Uterus (tissue), 4 donors: ENCODE results near the gene FAM89B. TPM values are rescaled to one million over a fixed set of nuclear protein-coding genes. Genes with fewer than 3 reads are reported as not detected.

ENCODE experiments used
- DNase-seq, 2 donors: peaks; one replicate each; pipeline ENCODE4 v3.0.0-alpha.2; 2019 to 2020
- H3K27ac ChIP-seq, 2 donors: fragments of 200-600 bp; sonication (generic); 1 replicate in 1 of 2; 2 replicates in 1 of 2; pipeline ENCODE4 v1.5.1; 2016 to 2018
- H3K27me3 ChIP-seq, 2 donors: fragments of 200-600 bp; sonication (generic); one replicate each; pipeline ENCODE4 v1.5.1; 2018 to 2019; ENCODE audit warnings: control low read depth in 1 of 2
- H3K36me3 ChIP-seq, 2 donors: fragments of 200-600 bp; sonication (generic); one replicate each; pipeline ENCODE4 v1.5.1; 2019; ENCODE audit warnings: control low read depth in 1 of 2
- H3K4me1 ChIP-seq, 2 donors: fragments of 200-600 bp; sonication (generic); one replicate each; pipeline ENCODE4 v1.5.1; 2018 to 2019; ENCODE audit warnings: control low read depth in 1 of 2
- H3K4me3 ChIP-seq, 2 donors: fragments of 200-600 bp; sonication (generic); 1 replicate in 1 of 2; 2 replicates in 1 of 2; pipeline ENCODE4 v1.5.1; 2018 to 2019; ENCODE audit warnings: mild to moderate bottlenecking in 1 of 2
- H3K9me3 ChIP-seq, 2 donors: fragments of 200-600 bp; sonication (generic); one replicate each; pipeline ENCODE4 v1.5.1; 2019; ENCODE audit warnings: control low read depth in 1 of 2
- CTCF ChIP-seq, 4 experiments: fragments of 200-600 bp in 2 of 4; fragments of 450-650 bp in 2 of 4; sonication (generic) in 2 of 4; IDR thresholded peaks; one replicate each; pipeline ENCODE4 v1.5.1; 2016 to 2019; ENCODE audit warnings: antibody characterized with exemption in 4 of 4, mild to moderate bottlenecking in 2 of 4, moderate library complexity in 1 of 4
- POLR2A ChIP-seq, 2 donors: fragments of 450-650 bp; IDR thresholded peaks; one replicate each; pipeline ENCODE4 v1.6.1; 2016; ENCODE audit warnings: antibody characterized with exemption in 2 of 2, mild to moderate bottlenecking in 1 of 2, moderate library complexity in 1 of 2
- intact Hi-C: fragments of 100-400 bp; cut with DNase I; formaldehyde crosslinking; loops from one replicate; pipeline ENCODE4 v1.15.1; 2023; ENCODE audit warnings: low total_unique reads
- total RNA-seq, 4 donors: library from RNA; depleted of rRNA in 3 of 4; stranded (reverse); fragments of >200 nt in 3 of 4; gene quantifications; one replicate each; pipeline versions ENCODE4 v1.1.0 to v1.2.4, GENCODE V29; 2014 to 2023
- donor health status: DM: yes; HTN: yes; CAD: no.

Gene FAM89B
- total RNA-seq, 4 donors from 2014 or later, result 13.9 to 83.0 (median 40.8) TPM

- Histone ChIP-seq H3K27ac (no peak overlapping the region), H3K4me1 (peaks cover 0 to 9% of the 10 kb centered on the region in 2 donors), H3K27me3 (no peaks in the 10 kb centered on the region), H3K9me3 (no peaks in the 10 kb centered on the region), H3K36me3 (no peaks in the 10 kb centered on the region), H3K4me3 (no peak overlapping the region)
- no peak for TF ChIP-seq CTCF (IDR thresholded peaks at IDR 0.05)
- TF ChIP-seq POLR2A (IDR thresholded peaks at IDR 0.05), result no peak
- intact Hi-C loops, result no loop called here
- DNase-seq, result no peak
Observed at GRCh38 chr11:65590240-65590738, 18.0 kb downstream of the FAM89B start.

- peaks cover 0 to 9% of the 10 kb centered on the region in 2 donors for H3K4me1 ChIP-seq
- no peak for TF ChIP-seq POLR2A (IDR thresholded peaks at IDR 0.05)
- TF ChIP-seq CTCF (IDR thresholded peaks at IDR 0.05), result no peak
- DNase-seq, result no peak
- no peak overlapping the region for H3K4me3 ChIP-seq
- intact Hi-C loops, result no loop called here
- no peaks in the 10 kb centered on the region for H3K27me3 ChIP-seq
- H3K36me3 ChIP-seq, result no peaks in the 10 kb centered on the region
- H3K9me3 ChIP-seq, result no peaks in the 10 kb centered on the region
- H3K27ac ChIP-seq, result no peak overlapping the region
Observed at GRCh38 chr11:65591939-65592857, 19.9 kb downstream of the FAM89B start.

- no peak for DNase-seq
- no peak for TF ChIP-seq POLR2A (IDR thresholded peaks at IDR 0.05)
- TF ChIP-seq CTCF (IDR thresholded peaks at IDR 0.05), result no peak
- H3K27me3 ChIP-seq, result no peaks in the 10 kb centered on the region
- H3K4me1 ChIP-seq, result peaks cover 0 to 3% of the 10 kb centered on the region in 2 donors
- no peaks in the 10 kb centered on the region for H3K9me3 ChIP-seq
- H3K36me3 ChIP-seq, result no peaks in the 10 kb centered on the region
- intact Hi-C loops, result no loop called here
- H3K27ac ChIP-seq, result no peak overlapping the region
- H3K4me3 ChIP-seq, result no peak overlapping the region
Observed at GRCh38 chr11:65592858-65593517, 20.6 kb downstream of the FAM89B start.

GRCh38 chr11:65593518-65594414 is 21.4 kb downstream of the FAM89B start:
- H3K36me3 ChIP-seq, result no peaks in the 10 kb centered on the region
- no peaks in the 10 kb centered on the region for H3K9me3 ChIP-seq
- DNase-seq, result no peak
- H3K4me1 ChIP-seq, result peaks cover 0 to 3% of the 10 kb centered on the region in 2 donors
- H3K27ac ChIP-seq, result peak overlapping the region in 1 of 2 donors; percentile 25
- TF ChIP-seq POLR2A (IDR thresholded peaks at IDR 0.05) (no peak), CTCF (IDR thresholded peaks at IDR 0.05) (peak; percentile 53 to 59 (median 58))
- no peak overlapping the region for H3K4me3 ChIP-seq
- intact Hi-C loops, result no loop called here
- no peaks in the 10 kb centered on the region for H3K27me3 ChIP-seq
